GM21723 (cell line): ENCODE measurements around the gene CSHL1.
"Not testable (repeated sequence)": the region's sequence is repeated elsewhere in the genome, so short reads cannot be mapped to it uniquely, and the experiment has no call there.

Source experiments
- ATAC-seq: cut with Tn5 transposase; IDR thresholded peaks from one replicate; pipeline ENCODE4 v1.9.1; 2021; ENCODE audit warnings: mild to moderate bottlenecking, moderate library complexity; ENCODE audit not compliant: unreplicated experiment

Gene CSHL1

DNA sequence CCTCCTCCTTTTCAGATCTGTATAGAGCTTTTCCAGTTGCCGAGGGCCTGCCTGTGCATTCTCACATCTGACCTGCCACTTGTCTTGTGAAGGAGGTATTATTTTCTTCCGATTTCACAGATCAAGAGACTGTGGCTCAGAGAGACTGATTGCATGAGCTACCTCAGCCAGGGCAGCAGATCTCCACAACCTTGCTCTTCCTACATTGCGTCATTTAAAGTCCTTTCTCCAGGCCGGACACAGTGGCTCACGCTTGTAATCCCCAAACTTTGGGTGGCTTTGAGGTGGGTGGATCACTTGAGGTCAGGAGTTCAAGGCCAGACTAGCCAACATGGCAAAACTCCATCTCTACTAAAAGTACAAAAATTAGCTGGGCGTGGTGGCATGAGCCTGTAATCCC is 9.0 kb upstream of the CSHL1 start:
- ATAC-seq = not testable (repeated sequence)

GRCh38 chr17:63919311-63919723 is 8.3 kb upstream of the CSHL1 start:
- peak; percentile 67 for ATAC-seq

DNA sequence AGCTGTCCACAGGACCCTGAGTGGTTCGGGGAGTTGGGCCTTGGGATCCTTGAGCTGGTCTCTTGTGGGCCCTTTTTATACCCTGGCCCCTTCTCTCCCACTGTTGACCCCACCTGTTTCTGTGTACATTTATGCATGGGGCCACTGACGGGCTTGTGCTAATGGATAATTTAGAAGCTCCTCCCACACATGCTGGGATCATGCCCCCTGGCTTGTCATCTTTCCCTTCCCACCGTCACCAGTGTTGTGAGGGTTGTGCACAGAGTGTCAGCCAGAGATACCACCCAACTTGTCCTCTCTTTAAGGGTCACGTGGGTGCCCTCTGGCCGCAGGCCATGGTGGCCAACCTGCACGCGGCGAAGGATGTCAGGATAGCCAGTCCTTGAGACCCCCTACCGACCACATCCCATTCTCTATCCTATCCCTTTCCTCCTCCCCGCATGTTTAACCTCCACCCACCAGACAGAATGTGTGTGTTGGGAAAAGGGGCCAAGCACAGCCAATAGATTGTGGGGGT is 7.8 kb upstream of the CSHL1 start, which contains the start of gene GH1:
Gene GH1 (minus strand): TSS at position 51 of the 517 bp plus-strand sequence. CDS start 63 bp downstream, outside the sequence.
- not testable (repeated sequence) for ATAC-seq

- no peak for ATAC-seq
Measured at GRCh38 chr17:63918305-63918704, 7.2 kb upstream of the CSHL1 start.

- ATAC-seq = no peak
Measured at GRCh38 chr17:63917646-63918045, 6.6 kb upstream of the CSHL1 start.

GRCh38 chr17:63917206-63917605 is 6.1 kb upstream of the CSHL1 start:
- not testable (repeated sequence) for ATAC-seq

DNA sequence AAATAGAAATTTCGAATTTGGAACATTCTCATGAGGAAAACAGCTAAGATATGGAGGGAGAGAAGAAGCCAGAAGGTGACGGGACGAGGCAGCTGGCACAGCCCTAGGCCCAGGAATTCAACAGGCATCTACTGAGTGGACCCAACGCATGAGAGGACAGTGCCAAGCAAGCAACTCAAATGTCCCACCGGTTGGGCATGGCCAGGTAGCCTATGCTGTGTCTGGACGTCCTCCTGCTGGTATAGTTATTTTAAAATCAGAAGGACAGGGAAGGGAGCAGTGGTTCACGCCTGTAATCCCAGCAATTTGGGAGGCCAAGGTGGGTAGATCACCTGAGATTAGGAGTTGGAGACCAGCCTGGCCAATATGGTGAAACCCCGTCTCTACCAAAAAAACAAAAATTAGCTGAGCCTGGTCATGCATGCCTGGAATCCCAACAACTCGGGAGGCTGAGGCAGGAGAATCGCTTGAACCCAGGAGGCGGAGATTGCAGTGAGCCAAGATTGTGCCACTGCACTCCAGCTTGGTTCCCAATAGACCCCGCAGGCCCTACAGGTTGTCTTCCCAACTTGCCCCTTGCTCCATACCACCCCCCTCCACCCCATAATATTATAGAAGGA is 5.6 kb upstream of the CSHL1 start:
- ATAC-seq = no peak

GRCh38 chr17:63915753-63916152 is 4.7 kb upstream of the CSHL1 start:
- ATAC-seq = peak; percentile 52

DNA sequence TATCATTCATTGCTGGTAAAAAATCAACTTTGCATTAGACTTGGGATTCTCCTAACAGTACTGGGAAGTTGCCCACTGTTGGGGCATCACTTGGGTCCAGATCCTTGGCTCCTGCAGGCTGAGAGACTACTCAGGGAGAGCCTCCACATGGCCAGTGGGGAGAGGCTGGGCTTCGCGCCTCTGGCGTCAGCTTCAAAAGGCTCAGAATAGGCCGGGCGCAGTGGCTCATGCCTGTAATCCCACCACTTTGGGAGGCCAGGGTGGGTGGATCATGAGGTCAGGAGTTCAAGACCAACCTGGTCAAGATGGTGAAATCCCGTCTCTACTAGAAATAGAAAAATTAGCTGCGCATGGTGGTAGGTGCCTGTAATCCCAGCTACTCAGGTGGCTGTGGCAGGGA is 3.4 kb upstream of the CSHL1 start:
- no peak for ATAC-seq

- ATAC-seq = no peak
Measured at GRCh38 chr17:63911657-63912100, 621 bp upstream of the CSHL1 start.

DNA sequence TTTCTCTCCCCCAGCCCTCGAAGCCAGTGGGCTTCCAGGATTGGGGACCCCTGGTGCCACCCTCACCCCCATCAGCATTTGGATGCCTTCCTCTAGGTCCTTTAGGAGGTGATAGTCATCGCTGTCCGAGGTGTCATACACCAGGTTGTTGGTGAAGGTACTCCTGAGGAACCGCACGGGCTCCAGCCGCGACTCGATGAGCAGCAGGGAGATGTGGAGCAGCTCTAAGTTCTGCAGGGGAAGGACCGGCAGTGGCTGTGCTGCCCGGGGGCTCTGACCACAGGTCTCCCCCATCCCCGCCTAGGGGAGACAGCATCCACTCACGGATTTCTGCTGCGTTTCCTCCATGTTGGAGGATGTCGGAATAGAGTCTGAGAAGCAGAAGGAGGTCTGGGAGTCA is 962 bp downstream of the CSHL1 start:
- ATAC-seq = no peak

DNA sequence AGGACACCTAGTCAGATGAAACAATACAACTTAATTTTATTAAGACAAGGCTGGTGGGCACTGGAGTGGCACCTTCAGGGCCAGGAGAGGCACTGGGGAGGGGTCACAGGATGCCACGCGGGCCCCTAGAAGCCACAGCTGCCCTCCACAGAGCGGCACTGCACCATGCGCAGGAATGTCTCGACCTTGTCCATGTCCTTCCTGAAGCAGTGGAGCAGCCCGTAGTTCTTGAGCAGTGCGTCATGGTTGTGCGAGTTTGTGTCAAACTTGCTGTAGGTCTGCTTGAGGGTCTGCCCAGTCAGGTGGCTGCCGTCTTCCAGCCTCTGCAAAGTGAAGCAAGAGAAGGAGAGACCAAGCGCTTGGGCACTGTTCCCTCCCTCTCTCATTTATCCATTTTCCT is 1.5 kb downstream of the CSHL1 start:
- ATAC-seq = not testable (repeated sequence)

GRCh38 chr17:63907161-63907778 is 3.8 kb downstream of the CSHL1 start:
- ATAC-seq = not testable (repeated sequence)

- not testable (repeated sequence) for ATAC-seq
Measured at GRCh38 chr17:63904796-63905195, 6.3 kb downstream of the CSHL1 start.

DNA sequence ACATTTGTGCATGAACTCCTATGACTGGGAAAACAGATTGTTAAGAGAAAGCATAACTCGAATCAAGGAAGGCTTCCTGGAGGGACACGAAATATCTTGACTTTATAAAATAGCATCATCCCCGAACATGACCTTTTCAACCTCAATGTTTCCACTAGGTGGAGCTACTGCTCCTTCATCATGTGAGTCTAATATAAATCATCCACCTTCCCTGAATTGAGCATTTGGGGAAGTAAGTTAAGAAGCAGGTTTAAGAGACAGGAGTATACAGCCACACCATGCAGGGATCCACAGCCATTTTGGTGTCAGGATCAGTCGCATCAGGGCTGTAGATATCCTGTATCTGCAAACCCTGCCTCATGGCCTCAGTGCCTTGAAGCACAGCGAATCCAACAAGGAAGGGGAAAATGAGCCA is 7.3 kb downstream of the CSHL1 start:
- ATAC-seq = not testable (repeated sequence)

DNA sequence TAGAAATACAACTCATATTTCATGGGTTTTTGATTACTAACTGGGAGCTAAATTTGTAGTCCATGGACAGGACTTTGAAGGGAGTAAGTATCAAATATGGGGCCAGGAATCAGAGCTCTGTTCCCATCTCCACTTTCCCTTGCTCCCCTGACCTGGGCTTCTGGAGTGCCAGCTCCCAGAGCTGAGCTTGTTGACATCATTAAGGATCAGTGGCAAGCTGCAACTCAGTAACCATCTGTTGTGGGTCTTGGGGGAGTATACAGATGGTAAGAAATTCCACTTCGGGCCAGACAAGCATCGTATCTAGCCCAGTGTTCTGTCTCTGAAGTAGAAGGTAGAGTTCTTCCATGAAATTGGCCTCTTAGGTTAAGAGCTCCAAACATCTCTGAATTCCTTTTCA is 9.1 kb downstream of the CSHL1 start:
- ATAC-seq = not testable (repeated sequence)

GRCh38 chr17:63898899-63899798 is 11.9 kb downstream of the CSHL1 start:
- ATAC-seq = not testable (repeated sequence)

GRCh38 chr17:63896524-63897354 is 14.3 kb downstream of the CSHL1 start, which contains the start of gene CSH1:
TSS of gene CSH1 (minus strand) at chr17:63896574. CDS start at chr17:63896511, 63 bp downstream.
- ATAC-seq = not testable (repeated sequence)

DNA sequence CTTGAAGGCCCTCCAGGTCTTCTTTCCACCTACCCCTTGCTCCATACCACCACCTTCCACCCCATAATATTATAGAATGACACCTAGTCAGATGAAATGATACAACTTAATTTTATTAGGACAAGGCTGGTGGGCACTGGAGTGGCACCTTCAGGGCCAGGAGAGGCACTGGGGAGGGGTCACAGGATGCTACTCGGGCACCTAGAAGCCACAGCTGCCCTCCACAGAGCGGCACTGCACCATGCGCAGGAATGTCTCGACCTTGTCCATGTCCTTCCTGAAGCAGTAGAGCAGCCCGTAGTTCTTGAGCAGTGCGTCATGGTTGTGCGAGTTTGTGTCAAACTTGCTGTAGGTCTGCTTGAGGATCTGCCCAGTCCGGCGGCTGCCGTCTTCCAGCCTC is 16.2 kb downstream of the CSHL1 start:
- not testable (repeated sequence) for ATAC-seq

- ATAC-seq = not testable (repeated sequence)
Measured at GRCh38 chr17:63894021-63894420, 17.0 kb downstream of the CSHL1 start.
